Measurements from ENCODE around the gene ARHGEF19.

Gene ARHGEF19

GRCh38 chr1:16237343-16237830 is 24.9 kb upstream of the ARHGEF19 start (continued):
- TF ChIP-seq ESRRG (CRISPR knock-in tag; IDR thresholded peaks at IDR 0.05) (no peak), ARNTL (CRISPR knock-in tag; IDR thresholded peaks at IDR 0.05; ENCODE audit: borderline replicate concordance, low read depth) (no peak)

- TF ChIP-seq OSR1 (CRISPR knock-in tag; IDR thresholded peaks at IDR 0.05), result no peak
- TF ChIP-seq ESRRG (CRISPR knock-in tag; IDR thresholded peaks at IDR 0.05), result no peak
- TF ChIP-seq TOX (CRISPR knock-in tag; IDR thresholded peaks at IDR 0.05; ENCODE audit: borderline replicate concordance), result no peak
- TF ChIP-seq CSDC2 (CRISPR knock-in tag; IDR thresholded peaks at IDR 0.05), result no peak
- TF ChIP-seq ARNTL (CRISPR knock-in tag; IDR thresholded peaks at IDR 0.05; ENCODE audit: borderline replicate concordance, low read depth), result no peak
- TF ChIP-seq ISL1 (CRISPR knock-in tag; IDR thresholded peaks at IDR 0.05), result no peak
- no peak for TF ChIP-seq ZC3H10 (CRISPR knock-in tag; IDR thresholded peaks at IDR 0.05)
- no peak for TF ChIP-seq PATZ1 (CRISPR knock-in tag; IDR thresholded peaks at IDR 0.05; ENCODE audit: borderline replicate concordance)
- peak; percentile 91 for ATAC-seq
Observed at GRCh38 chr1:16236511-16237342, 24.3 kb upstream of the ARHGEF19 start, which contains the start of gene CPLANE2. Gene CPLANE2, minus strand, starts transcription at chr1:16237183. Its CDS starts 441 bp downstream, at chr1:16236742.

DNA sequence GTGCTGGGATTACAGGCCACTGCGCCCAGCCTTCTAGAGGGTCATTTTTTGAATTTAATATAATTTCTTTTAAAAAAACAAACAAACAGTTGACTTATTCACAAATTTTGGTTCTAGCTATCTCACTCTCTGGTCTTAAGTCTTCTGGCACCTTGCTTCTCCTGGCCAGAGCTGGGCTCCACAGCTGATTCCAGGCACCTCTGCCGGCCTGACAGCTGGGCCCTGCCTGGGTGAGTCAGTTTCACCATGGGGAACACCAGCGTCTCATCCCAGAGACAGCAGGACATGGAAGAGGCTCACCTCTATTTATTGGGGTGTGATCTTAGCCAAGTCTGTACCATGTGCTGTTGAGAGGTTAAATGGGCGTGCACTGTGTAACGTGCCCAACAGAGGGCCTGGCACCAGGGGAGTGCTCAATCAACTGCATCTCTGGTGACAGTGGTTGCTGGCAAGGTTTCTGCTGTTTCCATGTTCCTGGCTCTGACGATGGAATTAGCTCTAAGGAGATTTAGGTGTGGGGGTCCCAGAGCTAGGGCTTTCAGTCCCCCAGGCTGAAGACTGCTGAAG is 23.6 kb upstream of the ARHGEF19 start:
- TF ChIP-seq CSRNP3 (CRISPR knock-in tag; IDR thresholded peaks at IDR 0.05) (no peak), ESRRG (CRISPR knock-in tag; IDR thresholded peaks at IDR 0.05) (no peak), GLIS3 (CRISPR knock-in tag; IDR thresholded peaks at IDR 0.05) (no peak), PPARA (CRISPR knock-in tag; IDR thresholded peaks at IDR 0.05; ENCODE audit: borderline replicate concordance) (no peak), TOX (CRISPR knock-in tag; IDR thresholded peaks at IDR 0.05; ENCODE audit: borderline replicate concordance) (no peak), ZNF8 (CRISPR knock-in tag; IDR thresholded peaks at IDR 0.05) (no peak), ZNF70 (CRISPR knock-in tag; IDR thresholded peaks at IDR 0.05) (no peak), ZFP3 (CRISPR knock-in tag; IDR thresholded peaks at IDR 0.05) (no peak), RARB (CRISPR knock-in tag; IDR thresholded peaks at IDR 0.05) (no peak), ZFP30 (CRISPR knock-in tag; IDR thresholded peaks at IDR 0.05) (no peak), TCF4 (CRISPR knock-in tag; IDR thresholded peaks at IDR 0.05; ENCODE audit: borderline replicate concordance) (no peak), BACH2 (CRISPR knock-in tag; IDR thresholded peaks at IDR 0.05; ENCODE audit: borderline replicate concordance) (no peak)
- TF ChIP-seq, protein P1, sequence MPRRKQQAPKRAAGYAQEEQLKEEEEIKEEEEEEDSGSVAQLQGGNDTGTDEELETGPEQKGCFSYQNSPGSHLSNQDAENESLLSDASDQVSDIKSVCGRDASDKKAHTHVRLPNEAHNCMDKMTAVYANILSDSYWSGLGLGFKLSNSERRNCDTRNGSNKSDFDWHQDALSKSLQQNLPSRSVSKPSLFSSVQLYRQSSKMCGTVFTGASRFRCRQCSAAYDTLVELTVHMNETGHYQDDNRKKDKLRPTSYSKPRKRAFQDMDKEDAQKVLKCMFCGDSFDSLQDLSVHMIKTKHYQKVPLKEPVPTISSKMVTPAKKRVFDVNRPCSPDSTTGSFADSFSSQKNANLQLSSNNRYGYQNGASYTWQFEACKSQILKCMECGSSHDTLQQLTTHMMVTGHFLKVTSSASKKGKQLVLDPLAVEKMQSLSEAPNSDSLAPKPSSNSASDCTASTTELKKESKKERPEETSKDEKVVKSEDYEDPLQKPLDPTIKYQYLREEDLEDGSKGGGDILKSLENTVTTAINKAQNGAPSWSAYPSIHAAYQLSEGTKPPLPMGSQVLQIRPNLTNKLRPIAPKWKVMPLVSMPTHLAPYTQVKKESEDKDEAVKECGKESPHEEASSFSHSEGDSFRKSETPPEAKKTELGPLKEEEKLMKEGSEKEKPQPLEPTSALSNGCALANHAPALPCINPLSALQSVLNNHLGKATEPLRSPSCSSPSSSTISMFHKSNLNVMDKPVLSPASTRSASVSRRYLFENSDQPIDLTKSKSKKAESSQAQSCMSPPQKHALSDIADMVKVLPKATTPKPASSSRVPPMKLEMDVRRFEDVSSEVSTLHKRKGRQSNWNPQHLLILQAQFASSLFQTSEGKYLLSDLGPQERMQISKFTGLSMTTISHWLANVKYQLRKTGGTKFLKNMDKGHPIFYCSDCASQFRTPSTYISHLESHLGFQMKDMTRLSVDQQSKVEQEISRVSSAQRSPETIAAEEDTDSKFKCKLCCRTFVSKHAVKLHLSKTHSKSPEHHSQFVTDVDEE (CRISPR knock-in tag; IDR thresholded peaks at IDR 0.05), result no peak

GRCh38 chr1:16235347-16235746 is 22.9 kb upstream of the ARHGEF19 start:
- no peak for ATAC-seq
- no peak for TF ChIP-seq ISL1 (CRISPR knock-in tag; IDR thresholded peaks at IDR 0.05)
- no peak for TF ChIP-seq ZNF8 (CRISPR knock-in tag; IDR thresholded peaks at IDR 0.05)
- no peak for TF ChIP-seq SNAI2 (CRISPR knock-in tag; IDR thresholded peaks at IDR 0.05)
- no peak for TF ChIP-seq ZNF70 (CRISPR knock-in tag; IDR thresholded peaks at IDR 0.05)
- no peak for TF ChIP-seq ARNTL (CRISPR knock-in tag; IDR thresholded peaks at IDR 0.05; ENCODE audit: borderline replicate concordance, low read depth)
- no peak for TF ChIP-seq GLIS3 (CRISPR knock-in tag; IDR thresholded peaks at IDR 0.05)
- TF ChIP-seq PPARA (CRISPR knock-in tag; IDR thresholded peaks at IDR 0.05; ENCODE audit: borderline replicate concordance), result no peak
- TF ChIP-seq ZFP30 (CRISPR knock-in tag; IDR thresholded peaks at IDR 0.05), result no peak
- TF ChIP-seq CSDC2 (CRISPR knock-in tag; IDR thresholded peaks at IDR 0.05), result no peak
- TF ChIP-seq ZFP3 (CRISPR knock-in tag; IDR thresholded peaks at IDR 0.05), result no peak
- no peak for TF ChIP-seq ZC3H10 (CRISPR knock-in tag; IDR thresholded peaks at IDR 0.05)
- TF ChIP-seq CREB5 (CRISPR knock-in tag; IDR thresholded peaks at IDR 0.05; ENCODE audit: low read depth), result no peak
- TF ChIP-seq, protein P1 (CRISPR knock-in tag; IDR thresholded peaks at IDR 0.05), result no peak
- TF ChIP-seq CSRNP3 (CRISPR knock-in tag; IDR thresholded peaks at IDR 0.05), result no peak

More for the DNA sequence above, 23.6 kb upstream of the ARHGEF19 start:
- ATAC-seq, result peak; percentile 79
